Lung (tissue), 12 donors: ENCODE measurements around the gene PRSS16. TPM values are rescaled to one million over a fixed set of nuclear protein-coding genes. Genes with fewer than 3 reads are reported as not detected.

Experiments used
- ATAC-seq: fragments of 200-7000 bp; cut with Tn5 transposase; one replicate; pipeline ENCODE4 v1.9.1; 2020; ENCODE audit warnings: moderate number of reproducible peaks; ENCODE audit not compliant: insufficient read depth, low FRiP score
- DNase-seq, 3 donors: peaks; one replicate each; pipeline ENCODE4 v3.0.0-alpha.2; 2013 to 2017
- H3K27ac ChIP-seq, 2 donors: one replicate each; pipeline ENCODE4 v1.5.1; 2013; ENCODE audit warnings: mild to moderate bottlenecking in 2 of 2, moderate library complexity in 2 of 2, control low read depth in 1 of 2, inconsistent platforms in 1 of 2, low read depth in 1 of 2, low read length in 1 of 2
- H3K27me3 ChIP-seq, 3 donors: one replicate each; pipeline ENCODE4 v1.5.1; 2013; ENCODE audit warnings: low read length in 2 of 3; ENCODE audit not compliant: control insufficient read depth in 3 of 3, insufficient read depth in 3 of 3
- H3K36me3 ChIP-seq, 4 donors: one replicate each; pipeline ENCODE4 v1.5.1; 2013; ENCODE audit warnings: low read length in 4 of 4, mild to moderate bottlenecking in 1 of 4, moderate library complexity in 1 of 4; ENCODE audit not compliant: control insufficient read depth in 4 of 4, insufficient read depth in 4 of 4
- H3K4me1 ChIP-seq, 5 donors: one replicate each; pipeline ENCODE4 v1.5.1; 2013; ENCODE audit warnings: low read length in 5 of 5, mild to moderate bottlenecking in 2 of 5, moderate library complexity in 1 of 5; ENCODE audit not compliant: control insufficient read depth in 5 of 5, insufficient read depth in 5 of 5
- H3K4me3 ChIP-seq: one replicate; pipeline ENCODE4 v1.5.1; 2013; ENCODE audit warnings: mild to moderate bottlenecking, control low read depth, moderate library complexity
- H3K9ac ChIP-seq, 2 donors: one replicate each; pipeline ENCODE4 v1.5.1; 2013; ENCODE audit warnings: low read length in 2 of 2, control low read depth in 1 of 2; ENCODE audit not compliant: insufficient read depth in 1 of 2
- H3K9me3 ChIP-seq, 4 donors: one replicate each; pipeline ENCODE4 v1.5.1; 2013; ENCODE audit warnings: low read length in 3 of 4, mild to moderate bottlenecking in 1 of 4, moderate library complexity in 1 of 4; ENCODE audit not compliant: control insufficient read depth in 4 of 4, insufficient read depth in 3 of 4
- CTCF ChIP-seq: IDR thresholded peaks from 2 replicates; pipeline ENCODE4 v1.5.1; 2012; ENCODE audit warnings: mild to moderate bottlenecking; ENCODE audit errors: control extremely low read depth, extremely low read depth
- WGBS, 2 donors: extraction: QIAGEN DNeasy Blood & Tissue Kit; methylation state at CpG; one replicate each; pipeline ENCODE4 v1.1.7; 2013; 5-methylcytosine and 5-hydroxymethylcytosine counted together
- polyA plus RNA-seq, 2 donors: library from polyadenylated mRNA; stranded (reverse); fragments of 200-250 nt; gene quantifications; one replicate each; pipeline ENCODE4 v1.2.1, GENCODE V29; 2013
- total RNA-seq, 2 donors: library from RNA; depleted of rRNA in 1 of 2; stranded (reverse); fragments of >200 nt in 1 of 2; gene quantifications; one replicate each; pipeline ENCODE4 v1.2.1, GENCODE V29; 2014 to 2021
- donor health status: control.
- donor health status: control.
- donor health status: Bipolar disorder and iron deficiency.
- donor health status: healthy.
- donor health status: DM: yes; HTN: yes; CAD: no.

The PRSS16 gene
- total and polyA plus RNA-seq, 4 donors = 3.2 to 18.0 (median 10.6) TPM

GRCh38 chr6:27239258-27239657 is 8.2 kb upstream of the PRSS16 start:
- WGBS, 2 donors = 78 to 81% methylated on average over 6 of the region's 6 CpGs
- Histone ChIP-seq H3K27ac (no peak overlapping the region), H3K9me3 (peaks cover 0 to 12% (median 1%) of the 10 kb centered on the region in 4 donors), H3K4me1 (no peaks in the 10 kb centered on the region), H3K9ac (no peak overlapping the region), H3K27me3 (peaks cover 0 to 69% (median 53%) of the 10 kb centered on the region in 3 donors), H3K4me3 (no peak overlapping the region), H3K36me3 (no peaks in the 10 kb centered on the region)
- TF ChIP-seq CTCF = no peak
- no peak for DNase-seq
- no peak for ATAC-seq

- no peaks in the 10 kb centered on the region for H3K36me3 ChIP-seq
- DNase-seq (no peak), ATAC-seq (no peak)
- no peaks in the 10 kb centered on the region for H3K4me1 ChIP-seq
- no peak overlapping the region for H3K27ac ChIP-seq
- peaks cover 0 to 12% (median 1%) of the 10 kb centered on the region in 4 donors for H3K9me3 ChIP-seq
- no peak overlapping the region for H3K4me3 ChIP-seq
- no peak overlapping the region for H3K9ac ChIP-seq
- H3K27me3 ChIP-seq = peaks cover 0 to 57% (median 37%) of the 10 kb centered on the region in 3 donors
- WGBS, 2 donors = 71 to 85% methylated on average over 7 of the region's 7 CpGs
- no peak for TF ChIP-seq CTCF
Measured at GRCh38 chr6:27241443-27241842, 6.1 kb upstream of the PRSS16 start.

- H3K27me3 ChIP-seq = peaks cover 0 to 48% (median 32%) of the 10 kb centered on the region in 3 donors
- no peaks in the 10 kb centered on the region for H3K36me3 ChIP-seq
- no peak overlapping the region for H3K4me3 ChIP-seq
- no peak for DNase-seq
- ATAC-seq = no peak
- no peak overlapping the region for H3K27ac ChIP-seq
- 58 to 65% methylated on average over 14 of the region's 14 CpGs for WGBS, 2 donors
- H3K4me1 ChIP-seq = no peaks in the 10 kb centered on the region
- H3K9me3 ChIP-seq = peaks cover 0 to 12% (median 0%) of the 10 kb centered on the region in 4 donors
- TF ChIP-seq CTCF = no peak
- no peak overlapping the region for H3K9ac ChIP-seq
Measured at GRCh38 chr6:27242589-27243265, 4.8 kb upstream of the PRSS16 start.
